Gastroesophageal sphincter (tissue), 3 donors: ENCODE results near the gene TPSD1.

ENCODE experiments used
- EP300 ChIP-seq: sonication (generic); formaldehyde crosslinking; IDR thresholded peaks from one replicate; pipeline ENCODE4 v1.6.1; 2017; ENCODE audit warnings: antibody characterized with exemption, mild to moderate bottlenecking
- POLR2A ChIP-seq, 2 donors: fragments of 450-650 bp; IDR thresholded peaks; one replicate each; pipeline ENCODE4 v1.6.1; 2017; ENCODE audit warnings: antibody characterized with exemption in 2 of 2, mild to moderate bottlenecking in 2 of 2, moderate library complexity in 1 of 2
- POLR2AphosphoS5 ChIP-seq: sonication (generic); formaldehyde crosslinking; IDR thresholded peaks from one replicate; pipeline ENCODE4 v1.6.1; 2017; ENCODE audit warnings: antibody characterized with exemption
- TF ChIP-seq, protein P1 (sequence below), 4 experiments: fragments of 200-600 bp in 2 of 4; fragments of 450-650 bp in 2 of 4; sonication (generic) in 1 of 4; IDR thresholded peaks; one replicate each; pipeline ENCODE4 v1.5.1; 2017 to 2019; ENCODE audit warnings: antibody characterized with exemption in 4 of 4, mild to moderate bottlenecking in 2 of 4, moderate library complexity in 2 of 4

DNA sequence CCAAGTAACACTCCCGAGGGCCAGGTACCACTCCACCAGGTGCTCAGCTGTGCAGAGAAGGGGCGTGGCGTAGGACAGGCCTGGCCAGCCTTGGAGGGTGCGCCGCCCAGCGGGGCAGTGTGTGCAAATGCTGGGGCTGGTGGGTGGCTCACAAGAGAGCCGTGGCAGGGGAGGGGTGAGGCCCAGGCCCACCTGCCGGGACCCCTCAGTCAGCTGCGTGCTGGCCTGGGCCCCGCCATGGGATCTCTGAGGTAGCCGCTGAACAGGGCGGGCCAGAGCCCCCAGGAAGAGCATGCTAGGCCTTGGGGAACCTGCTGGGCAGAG, 39.6 kb upstream of the TPSD1 start:
- TF ChIP-seq, protein P1, sequence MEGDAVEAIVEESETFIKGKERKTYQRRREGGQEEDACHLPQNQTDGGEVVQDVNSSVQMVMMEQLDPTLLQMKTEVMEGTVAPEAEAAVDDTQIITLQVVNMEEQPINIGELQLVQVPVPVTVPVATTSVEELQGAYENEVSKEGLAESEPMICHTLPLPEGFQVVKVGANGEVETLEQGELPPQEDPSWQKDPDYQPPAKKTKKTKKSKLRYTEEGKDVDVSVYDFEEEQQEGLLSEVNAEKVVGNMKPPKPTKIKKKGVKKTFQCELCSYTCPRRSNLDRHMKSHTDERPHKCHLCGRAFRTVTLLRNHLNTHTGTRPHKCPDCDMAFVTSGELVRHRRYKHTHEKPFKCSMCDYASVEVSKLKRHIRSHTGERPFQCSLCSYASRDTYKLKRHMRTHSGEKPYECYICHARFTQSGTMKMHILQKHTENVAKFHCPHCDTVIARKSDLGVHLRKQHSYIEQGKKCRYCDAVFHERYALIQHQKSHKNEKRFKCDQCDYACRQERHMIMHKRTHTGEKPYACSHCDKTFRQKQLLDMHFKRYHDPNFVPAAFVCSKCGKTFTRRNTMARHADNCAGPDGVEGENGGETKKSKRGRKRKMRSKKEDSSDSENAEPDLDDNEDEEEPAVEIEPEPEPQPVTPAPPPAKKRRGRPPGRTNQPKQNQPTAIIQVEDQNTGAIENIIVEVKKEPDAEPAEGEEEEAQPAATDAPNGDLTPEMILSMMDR (IDR thresholded peaks at IDR 0.05) = no peak
- TF ChIP-seq POLR2A (IDR thresholded peaks at IDR 0.05) (no peak), EP300 (no peak), POLR2AphosphoS5 (no peak)
